Keratinocyte (primary cell): ENCODE measurements around the gene UPB1.

Experiments
- EZH2 ChIP-seq: IDR thresholded peaks from one replicate; pipeline ENCODE4 v1.6.1; 2012; ENCODE audit warnings: inconsistent platforms, mild to moderate bottlenecking, low read length, moderate library complexity
- TF ChIP-seq, protein P1 (sequence below), 3 experiments: IDR thresholded peaks in 1 of 3; conservative IDR thresholded peaks in 1 of 3; optimal IDR thresholded peaks in 1 of 3; 2 replicates in 2 of 3; 3 replicates in 1 of 3; pipeline versions ENCODE3 to v1.5.1; 2011; ENCODE audit warnings: low read length in 3 of 3, mild to moderate bottlenecking in 3 of 3, moderate library complexity in 2 of 3, control low read depth in 1 of 3, inconsistent platforms in 1 of 3; ENCODE audit not compliant: insufficient read depth in 2 of 3; ENCODE audit errors: extremely low read depth in 1 of 3

- TF ChIP-seq, protein P1, sequence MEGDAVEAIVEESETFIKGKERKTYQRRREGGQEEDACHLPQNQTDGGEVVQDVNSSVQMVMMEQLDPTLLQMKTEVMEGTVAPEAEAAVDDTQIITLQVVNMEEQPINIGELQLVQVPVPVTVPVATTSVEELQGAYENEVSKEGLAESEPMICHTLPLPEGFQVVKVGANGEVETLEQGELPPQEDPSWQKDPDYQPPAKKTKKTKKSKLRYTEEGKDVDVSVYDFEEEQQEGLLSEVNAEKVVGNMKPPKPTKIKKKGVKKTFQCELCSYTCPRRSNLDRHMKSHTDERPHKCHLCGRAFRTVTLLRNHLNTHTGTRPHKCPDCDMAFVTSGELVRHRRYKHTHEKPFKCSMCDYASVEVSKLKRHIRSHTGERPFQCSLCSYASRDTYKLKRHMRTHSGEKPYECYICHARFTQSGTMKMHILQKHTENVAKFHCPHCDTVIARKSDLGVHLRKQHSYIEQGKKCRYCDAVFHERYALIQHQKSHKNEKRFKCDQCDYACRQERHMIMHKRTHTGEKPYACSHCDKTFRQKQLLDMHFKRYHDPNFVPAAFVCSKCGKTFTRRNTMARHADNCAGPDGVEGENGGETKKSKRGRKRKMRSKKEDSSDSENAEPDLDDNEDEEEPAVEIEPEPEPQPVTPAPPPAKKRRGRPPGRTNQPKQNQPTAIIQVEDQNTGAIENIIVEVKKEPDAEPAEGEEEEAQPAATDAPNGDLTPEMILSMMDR (optimal IDR thresholded peaks at IDR 0.05 in 1 of 3, IDR thresholded peaks at IDR 0.05 in 1 of 3, conservative IDR thresholded peaks at IDR 0.05 in 1 of 3; ENCODE audit: extremely low read depth in 1 of 3, insufficient read depth in 2 of 3, low read length in 3 of 3), result no peak
- no peak for TF ChIP-seq EZH2
These were observed 21.2 kb downstream of the UPB1 start for GRCh38 chr22:24516301-24516737.
